GM03348 (cell line): ENCODE results near the gene EIF4A3.
A peak's percentile ranks its signal among the peaks of the same experiment; 100 is the strongest.

ENCODE experiments used
- DNase-seq: peaks from one replicate; pipeline ENCODE4 v3.0.0; 2012; ENCODE audit warnings: low spot score

Gene EIF4A3

GRCh38 chr17:80147035-80147822 lies at the start of gene EIF4A3:
Gene EIF4A3 (minus strand): TSS chr17:80147128. CDS start chr17:80146961, 167 bp downstream.
- DNase-seq = peak; percentile 99

DNA sequence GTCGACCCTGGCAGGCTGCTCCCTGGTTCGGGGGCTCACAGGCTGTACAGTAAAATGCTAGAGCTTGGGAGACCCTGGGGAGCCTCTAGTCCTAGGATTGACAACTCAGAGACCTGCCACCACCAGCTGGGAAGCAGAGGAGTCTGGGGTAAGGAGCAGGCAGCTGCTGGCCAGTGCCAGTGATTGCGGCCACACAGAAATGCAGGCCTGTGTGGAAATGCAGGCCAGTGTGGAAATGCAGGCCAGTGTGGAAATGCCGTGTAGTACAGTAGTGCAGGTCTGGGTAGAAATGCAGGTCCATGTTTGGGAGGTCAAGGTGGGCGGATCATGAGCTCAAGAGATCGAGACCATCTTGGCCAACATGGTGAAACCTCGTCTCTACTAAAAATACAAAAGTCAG lies 49.7 kb upstream of the EIF4A3 start:
- no peak for DNase-seq

- peak; percentile 67 for DNase-seq
Measured at GRCh38 chr17:80195671-80196529, 49.0 kb upstream of the EIF4A3 start.

DNA sequence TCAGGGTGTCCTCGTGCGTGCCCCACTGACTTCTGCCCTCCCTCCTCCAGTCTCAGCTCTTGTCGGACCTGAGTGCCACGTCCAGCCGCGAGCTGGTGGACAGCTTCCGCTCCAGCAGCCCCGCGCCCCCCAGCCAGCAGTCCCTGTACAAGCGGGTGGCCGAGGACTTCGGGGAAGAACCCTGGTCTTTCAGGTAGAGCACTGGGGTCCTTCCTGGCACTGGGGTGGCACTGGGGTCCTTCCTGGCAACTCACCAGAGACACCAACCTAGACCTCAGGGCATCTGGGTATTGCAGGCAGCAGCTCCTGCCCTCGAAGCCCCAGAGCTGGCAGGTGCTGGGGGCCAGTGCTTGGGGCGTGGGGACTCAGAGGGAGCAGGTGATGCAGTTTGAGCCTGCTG lies 48.2 kb upstream of the EIF4A3 start:
- DNase-seq = no peak

- DNase-seq = peak; percentile 45
Measured at GRCh38 chr17:80191865-80192661, 45.1 kb upstream of the EIF4A3 start.

- DNase-seq = no peak
Measured at GRCh38 chr17:80191192-80191591, 44.3 kb upstream of the EIF4A3 start.

DNA sequence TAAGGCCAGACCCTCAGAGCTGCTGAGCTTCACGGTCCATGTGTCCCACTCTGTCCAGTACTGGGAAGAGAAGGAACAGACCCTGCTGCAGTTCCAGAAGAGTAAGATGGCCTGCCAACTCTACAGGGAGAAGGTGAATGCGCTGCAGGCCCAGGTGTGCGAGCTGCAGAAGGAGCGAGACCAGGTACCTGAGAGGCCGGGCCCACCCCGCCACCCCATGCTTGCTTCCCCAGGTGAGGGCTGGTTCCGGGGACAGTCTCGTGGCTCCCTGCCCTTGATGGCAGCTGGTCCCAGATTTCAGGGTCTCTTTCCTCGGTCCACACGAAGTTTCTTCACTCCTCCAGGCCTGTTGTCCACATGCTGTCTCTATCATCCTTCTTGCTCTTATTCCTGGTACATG lies 43.8 kb upstream of the EIF4A3 start:
- DNase-seq = no peak

- DNase-seq = no peak
Measured at GRCh38 chr17:80189611-80190010, 42.7 kb upstream of the EIF4A3 start.

DNA sequence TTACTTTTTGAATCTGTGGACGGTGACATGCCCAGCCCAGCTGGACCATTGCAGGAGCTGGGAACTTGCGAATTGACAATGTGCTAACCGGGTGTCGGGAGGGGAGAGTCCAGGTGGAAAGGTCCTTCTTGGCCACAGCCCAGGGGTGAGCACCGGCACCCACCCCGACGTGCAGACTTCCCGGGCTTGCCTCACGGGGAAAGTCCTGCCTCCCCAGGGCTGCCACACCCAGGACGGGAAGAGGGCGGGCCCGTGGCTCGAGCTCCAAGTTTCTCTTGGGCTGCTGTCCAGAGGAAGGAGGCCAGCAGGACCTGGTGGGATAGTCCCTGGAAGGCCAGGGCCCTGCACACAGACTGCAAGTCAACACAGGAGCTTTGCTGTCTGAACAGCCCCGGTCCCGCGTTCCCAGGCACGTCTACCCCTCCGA lies 40.6 kb upstream of the EIF4A3 start:
- peak; percentile 80 for DNase-seq

GRCh38 chr17:80187090-80187489 lies 40.2 kb upstream of the EIF4A3 start:
- DNase-seq = no peak

DNA sequence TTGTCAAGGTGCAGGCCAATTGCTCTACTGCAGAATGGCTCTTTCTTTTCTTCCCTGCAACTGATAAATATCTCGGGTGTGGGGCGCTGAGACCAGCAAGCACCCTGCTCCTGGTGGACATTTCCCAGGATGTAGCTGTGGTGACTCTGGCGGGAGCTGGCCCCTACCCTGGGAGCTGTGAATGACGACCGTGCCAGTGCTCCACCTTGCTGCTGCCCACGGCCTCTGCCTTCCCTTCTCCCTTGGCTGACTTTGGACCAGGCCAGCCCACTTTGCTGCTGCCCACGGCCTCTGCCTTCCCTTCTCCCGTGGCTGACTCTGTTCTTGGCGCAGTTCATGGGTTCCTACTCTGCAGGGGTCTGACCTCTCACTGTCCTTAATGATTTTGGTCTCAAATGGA lies 39.0 kb upstream of the EIF4A3 start:
- DNase-seq = no peak

- DNase-seq = no peak
Measured at GRCh38 chr17:80184423-80184714, 37.4 kb upstream of the EIF4A3 start.

GRCh38 chr17:80183581-80184422 lies 36.9 kb upstream of the EIF4A3 start:
- DNase-seq = no peak

DNA sequence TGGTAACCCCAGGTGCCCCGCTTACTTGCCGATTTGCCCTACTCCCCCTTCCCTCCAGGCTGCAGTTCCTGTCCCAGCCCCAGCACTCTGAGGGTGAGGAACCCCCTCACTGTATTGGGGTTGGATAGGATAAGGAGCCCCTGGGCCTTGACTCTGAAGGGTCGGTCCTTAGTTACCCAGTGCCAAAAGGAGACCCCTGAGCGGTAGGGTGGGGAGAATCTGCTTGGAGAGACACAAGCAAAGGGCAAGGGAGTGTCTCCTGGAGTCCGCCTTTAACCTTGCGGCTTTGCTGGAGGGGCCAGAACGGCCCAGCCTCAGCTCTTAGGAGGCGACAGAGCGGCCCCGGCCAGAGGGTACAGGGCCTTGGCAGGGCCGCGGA lies 35.9 kb upstream of the EIF4A3 start:
- DNase-seq = no peak

DNA sequence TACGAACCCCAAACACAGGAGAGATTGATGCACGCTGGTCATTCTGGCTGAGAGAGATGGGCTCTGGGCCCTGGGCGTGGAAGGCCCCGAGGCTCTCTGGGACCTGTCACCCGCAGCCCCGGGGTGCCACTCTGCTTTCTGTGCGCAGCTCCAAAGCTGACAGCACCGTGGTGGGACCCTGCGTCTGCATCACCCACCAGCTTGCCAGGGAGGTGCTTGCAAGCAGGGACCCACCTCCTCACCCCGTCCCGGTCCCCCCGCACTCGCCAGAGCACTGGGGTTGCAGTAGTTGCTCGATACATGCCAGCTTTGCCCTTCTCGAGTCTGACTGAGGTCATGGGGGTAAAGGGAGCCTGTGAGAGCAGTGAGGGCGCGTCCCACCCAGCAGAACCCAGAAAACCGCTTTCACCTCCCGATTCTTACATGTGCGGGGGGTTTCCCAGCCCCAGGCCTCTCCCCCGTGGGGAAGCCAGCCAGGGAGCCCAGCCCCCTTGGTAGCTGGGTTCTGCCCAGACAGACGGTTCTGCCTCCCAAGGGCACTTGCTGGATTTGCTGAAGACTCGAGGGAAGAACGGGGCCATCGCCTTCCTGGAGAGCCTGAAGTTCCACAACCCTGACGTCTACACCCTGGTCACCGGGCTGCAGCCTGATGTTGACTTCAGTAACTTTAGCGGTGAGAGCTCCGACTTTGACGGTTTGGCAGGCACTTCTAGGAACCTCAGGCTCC lies 35.4 kb upstream of the EIF4A3 start:
- no peak for DNase-seq

DNA sequence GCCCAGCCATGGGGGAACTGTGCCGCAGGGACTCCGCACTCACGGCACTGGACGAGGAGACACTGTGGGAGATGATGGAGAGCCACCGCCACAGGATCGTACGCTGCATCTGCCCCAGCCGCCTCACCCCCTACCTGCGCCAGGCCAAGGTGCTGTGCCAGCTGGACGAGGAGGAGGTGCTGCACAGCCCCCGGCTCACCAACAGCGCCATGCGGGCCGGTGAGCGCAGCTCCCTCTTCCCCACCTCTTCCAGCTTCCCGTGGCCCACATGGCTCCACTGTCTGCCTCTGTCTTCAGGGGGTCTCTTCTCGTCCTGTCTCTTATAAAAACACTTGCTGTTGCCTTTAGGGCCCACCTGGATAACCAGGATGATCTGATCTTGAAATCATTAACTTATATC lies 34.5 kb upstream of the EIF4A3 start:
- no peak for DNase-seq

DNA sequence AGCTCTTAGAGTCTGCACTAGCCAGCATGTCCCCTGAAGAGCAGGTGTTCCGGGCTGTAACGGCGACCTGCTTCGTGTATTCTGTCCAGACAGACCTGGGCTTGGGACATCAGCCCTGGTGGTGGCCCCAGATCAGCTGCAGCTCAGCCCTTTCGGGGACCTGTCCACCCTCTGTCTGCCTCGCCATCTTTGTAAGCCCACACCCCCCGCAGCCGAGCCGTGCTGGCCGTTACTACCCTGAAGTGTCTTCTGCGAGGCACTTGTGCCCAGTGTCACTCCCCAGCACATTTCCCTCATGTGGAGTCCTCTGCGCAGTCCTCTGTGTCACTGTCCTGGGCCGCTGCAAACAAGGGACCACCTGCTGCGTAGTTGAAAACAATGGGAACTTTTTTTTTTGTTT lies 33.3 kb upstream of the EIF4A3 start:
- DNase-seq = no peak

GRCh38 chr17:80177986-80178595 lies 31.2 kb upstream of the EIF4A3 start:
- DNase-seq = no peak

- no peak for DNase-seq
Measured at GRCh38 chr17:80176757-80177156, 29.8 kb upstream of the EIF4A3 start.

GRCh38 chr17:80173916-80174315 lies 27.0 kb upstream of the EIF4A3 start:
- DNase-seq = no peak

GRCh38 chr17:80173126-80173525 lies 26.2 kb upstream of the EIF4A3 start:
- no peak for DNase-seq
